DOHH2 (cell line): ENCODE data around the gene SENP1.

Source experiments
- EZH2phosphoT487 ChIP-seq: fragments of 200-600 bp; sonication (generic); IDR thresholded peaks from 2 replicates; pipeline ENCODE4 v1.6.1; 2017; ENCODE audit warnings: borderline replicate concordance, mild to moderate bottlenecking, antibody characterized with exemption, low read length, moderate library complexity, mixed read lengths
- TF ChIP-seq, protein P1 (sequence below): fragments of 200-600 bp; sonication (generic); IDR thresholded peaks from one replicate; pipeline ENCODE4 v1.5.1; 2014; ENCODE audit warnings: antibody characterized with exemption, mild to moderate bottlenecking, low read depth, low read length; ENCODE audit not compliant: poor library complexity, severe bottlenecking

DNA sequence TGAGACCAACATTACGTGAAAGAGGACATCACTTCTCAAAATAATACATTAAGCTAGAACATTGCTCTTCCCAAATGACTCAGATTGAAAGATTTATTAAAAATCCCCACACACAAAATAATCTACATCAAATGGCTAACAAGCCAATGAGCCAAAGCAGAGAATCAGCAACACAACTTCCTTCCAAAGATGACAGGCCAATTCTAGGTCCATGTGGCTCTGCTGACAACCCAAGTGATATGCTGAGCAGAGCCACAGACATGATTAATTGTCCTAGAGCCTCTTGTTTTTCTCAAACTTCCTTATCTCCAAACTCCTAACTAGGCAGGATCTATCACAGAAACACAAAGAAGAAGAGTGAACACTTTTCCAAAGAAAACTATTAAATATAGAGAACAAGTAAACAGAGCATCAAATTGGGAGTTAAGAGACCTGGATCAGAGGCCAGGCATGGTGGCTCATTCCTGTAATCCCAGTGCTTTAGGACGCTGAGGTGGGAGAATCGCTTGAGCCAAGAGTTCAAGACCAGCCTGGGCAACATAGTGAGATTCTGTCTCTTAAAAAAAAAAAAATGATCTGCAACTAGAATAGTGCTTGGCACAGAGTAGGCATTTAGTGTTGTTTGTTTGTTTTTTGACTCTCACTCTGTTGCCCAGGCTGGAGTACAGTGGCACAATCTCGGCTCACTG lies 38.5 kb downstream of the SENP1 start:
- TF ChIP-seq, protein P1, sequence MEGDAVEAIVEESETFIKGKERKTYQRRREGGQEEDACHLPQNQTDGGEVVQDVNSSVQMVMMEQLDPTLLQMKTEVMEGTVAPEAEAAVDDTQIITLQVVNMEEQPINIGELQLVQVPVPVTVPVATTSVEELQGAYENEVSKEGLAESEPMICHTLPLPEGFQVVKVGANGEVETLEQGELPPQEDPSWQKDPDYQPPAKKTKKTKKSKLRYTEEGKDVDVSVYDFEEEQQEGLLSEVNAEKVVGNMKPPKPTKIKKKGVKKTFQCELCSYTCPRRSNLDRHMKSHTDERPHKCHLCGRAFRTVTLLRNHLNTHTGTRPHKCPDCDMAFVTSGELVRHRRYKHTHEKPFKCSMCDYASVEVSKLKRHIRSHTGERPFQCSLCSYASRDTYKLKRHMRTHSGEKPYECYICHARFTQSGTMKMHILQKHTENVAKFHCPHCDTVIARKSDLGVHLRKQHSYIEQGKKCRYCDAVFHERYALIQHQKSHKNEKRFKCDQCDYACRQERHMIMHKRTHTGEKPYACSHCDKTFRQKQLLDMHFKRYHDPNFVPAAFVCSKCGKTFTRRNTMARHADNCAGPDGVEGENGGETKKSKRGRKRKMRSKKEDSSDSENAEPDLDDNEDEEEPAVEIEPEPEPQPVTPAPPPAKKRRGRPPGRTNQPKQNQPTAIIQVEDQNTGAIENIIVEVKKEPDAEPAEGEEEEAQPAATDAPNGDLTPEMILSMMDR, result no peak
- no peak for TF ChIP-seq EZH2phosphoT487
